Activated naive CD4-positive, alpha-beta T cell treated with anti-CD3 and anti-CD28 coated beads, Interleukin-2, amount 50 U/mL, for 72 hours (primary cell): ENCODE data around the gene NR1I2. TPM values are rescaled to one million over a fixed set of nuclear protein-coding genes. Genes with fewer than 3 reads are reported as not detected.

Experiments used
- ATAC-seq, 2 donors: fragments of 150-1000 bp; cut with Tn5 transposase; 2 replicates each; pipeline ENCODE4 v1.10.0; 2021; ENCODE audit warnings: mild to moderate bottlenecking in 2 of 2, moderate library complexity in 2 of 2
- DNase-seq, 2 donors: peaks; one replicate each; pipeline ENCODE4 v3.0.0; 2021 to 2022; ENCODE audit warnings: low spot score in 2 of 2
- H3K27ac Mint-ChIP-seq, 2 donors: one replicate each; pipeline ENCODE4 v1.8.0; 2022; ENCODE audit warnings: mild to moderate bottlenecking in 2 of 2, mixed read lengths in 2 of 2
- H3K36me3 Mint-ChIP-seq, 2 donors: one replicate each; pipeline ENCODE4 v1.8.0; 2022; ENCODE audit warnings: mixed read lengths in 2 of 2
- H3K9me3 Mint-ChIP-seq, 2 donors: one replicate each; pipeline ENCODE4 v1.8.0; 2022; ENCODE audit warnings: mixed read lengths in 2 of 2
- total RNA-seq, 2 donors: library from RNA; stranded (reverse); gene quantifications; one replicate each; pipeline ENCODE4 v1.2.3, GENCODE V29; 2022

NR1I2 gene
- total RNA-seq, result under 1 TPM; 0.60 to 0.82 TPM

DNA sequence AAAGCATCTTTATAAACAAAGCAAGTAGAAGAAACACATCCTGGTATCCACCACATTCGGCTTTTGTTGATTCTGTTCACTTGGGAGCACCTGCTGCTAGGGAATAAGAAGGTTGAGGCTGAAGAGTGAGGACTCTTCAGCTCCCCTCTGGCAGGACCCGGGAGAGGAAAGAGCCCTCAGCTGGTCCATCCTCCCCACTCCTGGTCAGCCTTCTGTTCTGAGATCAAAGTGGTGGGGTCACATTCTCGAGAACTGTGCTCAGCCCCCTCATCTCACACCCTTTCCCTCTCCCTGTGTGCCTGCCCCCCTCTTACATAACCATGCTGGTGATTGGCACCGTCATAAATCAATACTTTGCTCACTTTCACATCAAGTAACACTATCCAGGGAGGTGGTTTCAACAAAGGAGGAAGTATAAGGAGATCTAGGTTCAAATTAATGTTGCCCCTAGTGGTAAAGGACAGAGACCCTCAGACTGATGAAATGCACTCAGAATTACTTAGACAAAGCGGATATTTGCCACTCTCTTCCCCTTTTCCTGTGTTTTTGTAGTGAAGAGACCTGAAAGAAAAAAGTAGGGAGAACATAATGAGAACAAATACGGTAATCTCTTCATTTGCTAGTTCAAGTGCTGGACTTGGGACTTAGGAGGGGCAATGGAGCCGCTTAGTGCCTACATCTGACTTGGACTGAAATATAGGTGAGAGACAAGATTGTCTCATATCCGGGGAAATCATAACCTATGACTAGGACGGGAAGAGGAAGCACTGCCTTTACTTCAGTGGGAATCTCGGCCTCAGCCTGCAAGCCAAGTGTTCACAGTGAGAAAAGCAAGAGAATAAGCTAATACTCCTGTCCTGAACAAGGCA is at the start of gene NR1I2:
TSS of gene NR1I2 (plus strand) at position 772 of the 869 bp plus-strand sequence.
- peaks cover 0 to under 1% of the 10 kb centered on the region in 2 donors for H3K36me3 Mint-ChIP-seq
- ATAC-seq (no peak), DNase-seq (no peak)
- H3K9me3 Mint-ChIP-seq, result peaks cover under 1% of the 10 kb centered on the region in 2 donors
- peak within 1 kb of the TSS in 1 of 2 donors; percentile 46 for H3K27ac Mint-ChIP-seq

GRCh38 chr3:119733812-119734211 is 48.1 kb upstream of the NR1I2 start:
- DNase-seq (no peak), ATAC-seq (no peak)
- Mint-ChIP-seq H3K9me3 (no peaks in the 10 kb centered on the region), H3K27ac (no peak overlapping the region), H3K36me3 (no peaks in the 10 kb centered on the region)

- Mint-ChIP-seq H3K27ac (no peak overlapping the region), H3K36me3 (no peaks in the 10 kb centered on the region), H3K9me3 (no peaks in the 10 kb centered on the region)
- ATAC-seq, result no peak
- no peak for DNase-seq
Observed at GRCh38 chr3:119738741-119739140, 43.2 kb upstream of the NR1I2 start.

GRCh38 chr3:119741657-119742590 is 40.0 kb upstream of the NR1I2 start:
- DNase-seq, result no peak
- ATAC-seq, result no peak

DNA sequence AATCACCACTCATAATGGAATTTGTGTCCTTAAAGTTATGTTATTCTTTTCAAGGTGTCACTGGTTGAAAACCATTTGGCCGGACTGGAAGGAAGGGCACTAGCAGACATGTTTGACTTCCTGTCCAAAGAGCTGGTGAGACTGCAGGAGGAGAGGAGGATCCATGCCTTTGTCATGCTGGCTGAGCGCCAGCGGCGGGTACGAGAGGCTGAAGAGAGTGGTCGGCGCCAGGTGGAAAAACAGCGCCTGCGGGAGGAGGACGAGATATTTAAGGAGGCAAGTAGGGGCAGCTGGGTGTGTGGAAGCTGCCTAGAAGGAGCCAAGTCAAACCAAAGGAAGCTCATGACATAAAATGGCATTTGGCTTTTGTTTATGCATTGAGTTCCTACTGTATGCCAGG is 38.0 kb upstream of the NR1I2 start:
- ATAC-seq, result no peak
- H3K27ac Mint-ChIP-seq, result no peak overlapping the region
- H3K36me3 Mint-ChIP-seq, result no peaks in the 10 kb centered on the region
- DNase-seq, result no peak
- no peaks in the 10 kb centered on the region for H3K9me3 Mint-ChIP-seq

More at GRCh38 chr3:119741657-119742590, 40.0 kb upstream of the NR1I2 start:
- Mint-ChIP-seq H3K27ac (no peak overlapping the region), H3K9me3 (no peaks in the 10 kb centered on the region), H3K36me3 (no peaks in the 10 kb centered on the region)

DNA sequence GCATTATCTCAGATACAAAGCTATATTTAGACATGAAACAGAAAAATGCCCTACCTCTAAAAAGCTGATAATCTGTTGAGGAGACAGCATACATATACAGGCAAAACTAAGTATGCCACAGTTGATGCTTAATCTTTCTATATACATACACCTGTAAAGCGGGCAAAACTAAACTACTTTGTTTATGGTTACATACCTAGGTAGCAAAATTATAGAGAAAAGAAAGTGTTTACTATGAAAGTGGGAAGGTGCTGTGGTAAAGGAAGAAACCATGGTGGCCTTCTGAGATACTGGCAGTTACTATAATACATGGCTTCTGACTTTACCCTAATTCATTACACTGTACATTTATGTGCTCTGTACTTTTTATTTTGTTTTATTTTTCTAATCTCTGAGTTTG is 36.0 kb upstream of the NR1I2 start:
- Mint-ChIP-seq H3K9me3 (no peaks in the 10 kb centered on the region), H3K27ac (no peak overlapping the region), H3K36me3 (no peaks in the 10 kb centered on the region)
- ATAC-seq, result no peak
- no peak for DNase-seq

GRCh38 chr3:119746423-119746822 is 35.5 kb upstream of the NR1I2 start:
- ATAC-seq (no peak), DNase-seq (no peak)
- H3K36me3 Mint-ChIP-seq, result no peaks in the 10 kb centered on the region
- no peaks in the 10 kb centered on the region for H3K9me3 Mint-ChIP-seq
- H3K27ac Mint-ChIP-seq, result no peak overlapping the region

GRCh38 chr3:119747357-119747756 is 34.5 kb upstream of the NR1I2 start:
- Mint-ChIP-seq H3K9me3 (no peaks in the 10 kb centered on the region), H3K27ac (no peak overlapping the region), H3K36me3 (no peaks in the 10 kb centered on the region)
- DNase-seq (no peak), ATAC-seq (no peak)

- no peak for ATAC-seq
- Mint-ChIP-seq H3K36me3 (peaks cover 0 to 5% of the 10 kb centered on the region in 2 donors), H3K27ac (no peak overlapping the region), H3K9me3 (peaks cover 3 to 4% of the 10 kb centered on the region in 2 donors)
- no peak for DNase-seq
Observed at GRCh38 chr3:119748991-119749390, 32.9 kb upstream of the NR1I2 start.

DNA sequence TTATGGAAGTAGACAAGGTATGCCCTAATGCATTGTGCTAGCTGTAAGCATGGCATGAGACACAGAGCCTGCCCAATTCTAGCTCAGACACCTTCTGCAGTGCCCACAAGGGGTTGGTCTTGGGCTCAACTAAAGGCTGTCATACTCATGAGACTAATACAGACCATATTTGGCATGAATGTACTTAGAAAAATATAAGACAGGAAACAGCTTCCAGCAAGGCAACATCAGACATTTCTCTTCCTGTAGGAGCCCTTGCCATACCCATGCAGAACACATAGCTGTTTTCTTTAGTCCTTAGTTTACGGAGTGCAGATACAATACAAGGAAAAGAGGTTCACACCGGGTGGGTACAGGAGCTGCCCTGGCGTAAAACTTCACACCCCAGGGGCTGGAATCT is 30.5 kb upstream of the NR1I2 start:
- DNase-seq, result no peak
- Mint-ChIP-seq H3K27ac (no peak overlapping the region), H3K36me3 (peaks cover 0 to 7% of the 10 kb centered on the region in 2 donors), H3K9me3 (peaks cover 5 to 6% of the 10 kb centered on the region in 2 donors)
- ATAC-seq, result no peak

DNA sequence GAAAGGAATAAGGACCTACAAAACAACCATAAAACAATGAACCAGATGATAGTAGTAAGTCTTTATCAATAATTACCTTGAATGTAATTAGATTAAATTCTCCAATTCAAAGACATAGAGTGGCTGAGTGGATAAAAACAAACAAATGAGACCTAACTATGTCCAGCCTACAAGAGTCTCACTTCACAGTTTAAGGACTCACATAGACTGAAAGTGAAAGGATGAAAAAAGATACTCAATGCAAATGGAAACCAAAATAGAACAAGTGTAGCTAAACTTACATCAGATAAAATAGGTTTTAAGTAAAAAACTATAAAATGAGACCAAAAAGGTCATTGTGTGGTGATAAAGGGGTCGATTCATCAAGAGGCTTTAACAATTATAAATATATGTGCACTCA is 21.9 kb upstream of the NR1I2 start:
- H3K27ac Mint-ChIP-seq, result no peak overlapping the region
- H3K9me3 Mint-ChIP-seq, result peaks cover 4 to 6% of the 10 kb centered on the region in 2 donors
- ATAC-seq (no peak), DNase-seq (no peak)
- no peaks in the 10 kb centered on the region for H3K36me3 Mint-ChIP-seq

- no peak for ATAC-seq
- no peak for DNase-seq
- H3K27ac Mint-ChIP-seq, result no peak overlapping the region
- no peaks in the 10 kb centered on the region for H3K36me3 Mint-ChIP-seq
- peaks cover 4 to 6% of the 10 kb centered on the region in 2 donors for H3K9me3 Mint-ChIP-seq
Observed at GRCh38 chr3:119762876-119763275, 19.0 kb upstream of the NR1I2 start.

DNA sequence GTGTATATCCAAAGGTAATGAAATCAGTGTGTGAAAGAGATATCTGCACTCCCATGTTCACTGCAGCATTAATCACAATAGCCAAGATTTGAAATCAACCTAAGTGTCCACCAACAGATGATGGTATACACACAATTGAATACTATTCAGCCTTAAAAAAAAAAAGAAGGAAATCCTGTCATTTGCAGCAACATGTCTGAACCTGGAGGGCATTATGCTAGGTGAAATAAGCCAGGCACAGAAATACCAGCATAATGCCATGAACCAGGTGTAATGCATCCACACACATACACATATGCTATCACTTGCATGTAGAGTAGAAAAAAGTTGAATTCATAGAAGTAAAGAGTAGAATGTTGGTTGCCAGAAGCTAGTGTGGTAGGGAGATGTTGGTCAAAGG is 18.4 kb upstream of the NR1I2 start:
- Mint-ChIP-seq H3K9me3 (peaks cover 4 to 6% of the 10 kb centered on the region in 2 donors), H3K36me3 (no peaks in the 10 kb centered on the region), H3K27ac (no peak overlapping the region)
- no peak for DNase-seq
- no peak for ATAC-seq

GRCh38 chr3:119765239-119765638 is 16.7 kb upstream of the NR1I2 start:
- Mint-ChIP-seq H3K36me3 (no peaks in the 10 kb centered on the region), H3K27ac (no peak overlapping the region), H3K9me3 (peaks cover 4 to 6% of the 10 kb centered on the region in 2 donors)
- ATAC-seq (no peak), DNase-seq (no peak)

DNA sequence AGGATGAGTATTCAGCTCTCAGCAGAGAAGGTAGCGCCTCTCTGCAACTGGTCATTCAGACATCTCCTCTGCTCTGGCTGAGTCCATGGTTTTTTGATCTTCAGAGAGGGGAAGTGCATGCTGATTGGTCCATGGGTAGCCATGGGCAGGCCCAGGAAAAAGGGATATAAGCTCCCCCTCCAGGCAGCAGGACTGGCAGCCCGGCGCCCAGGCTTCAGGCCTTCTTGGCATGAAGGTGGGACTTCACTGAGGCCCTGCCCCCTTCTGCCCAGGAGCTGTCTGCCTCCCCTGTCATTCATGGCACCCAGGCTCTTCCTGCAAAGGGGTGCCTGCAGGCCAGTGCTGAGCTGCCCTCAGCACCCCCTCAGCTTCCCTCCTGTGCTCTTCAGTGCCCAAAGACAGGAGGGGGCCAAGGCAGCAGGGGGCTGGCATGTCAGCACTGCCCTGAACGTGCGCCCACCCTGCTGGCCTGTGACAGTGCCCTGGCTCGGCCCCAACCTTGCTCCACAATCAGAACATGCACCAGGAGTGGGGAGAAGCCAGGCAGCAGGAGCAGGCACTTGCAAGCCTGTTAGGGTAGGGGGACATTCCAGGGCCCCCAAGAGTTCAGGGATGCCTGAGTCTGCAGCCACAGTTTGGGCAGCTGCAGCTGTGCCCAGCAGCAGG is 13.8 kb upstream of the NR1I2 start:
- ATAC-seq (no peak), DNase-seq (no peak)
- Mint-ChIP-seq H3K9me3 (no peaks in the 10 kb centered on the region), H3K27ac (no peak overlapping the region), H3K36me3 (no peaks in the 10 kb centered on the region)

GRCh38 chr3:119768668-119769393 is 13.1 kb upstream of the NR1I2 start:
- ATAC-seq, result no peak
- no peak for DNase-seq
- no peak overlapping the region for H3K27ac Mint-ChIP-seq
- H3K36me3 Mint-ChIP-seq, result no peaks in the 10 kb centered on the region
- H3K9me3 Mint-ChIP-seq, result no peaks in the 10 kb centered on the region
